ENCODE results near the gene MBTD1. TPM values are rescaled to one million over a fixed set of nuclear protein-coding genes. Genes with fewer than 3 reads are reported as not detected.

MBTD1 gene
- total and polyA plus RNA-seq, 2 of the 8 experiments (the other 6 are each of a cell fraction or from before 2014, with no cell fraction given), result 20.3 to 51.4 TPM

DNA sequence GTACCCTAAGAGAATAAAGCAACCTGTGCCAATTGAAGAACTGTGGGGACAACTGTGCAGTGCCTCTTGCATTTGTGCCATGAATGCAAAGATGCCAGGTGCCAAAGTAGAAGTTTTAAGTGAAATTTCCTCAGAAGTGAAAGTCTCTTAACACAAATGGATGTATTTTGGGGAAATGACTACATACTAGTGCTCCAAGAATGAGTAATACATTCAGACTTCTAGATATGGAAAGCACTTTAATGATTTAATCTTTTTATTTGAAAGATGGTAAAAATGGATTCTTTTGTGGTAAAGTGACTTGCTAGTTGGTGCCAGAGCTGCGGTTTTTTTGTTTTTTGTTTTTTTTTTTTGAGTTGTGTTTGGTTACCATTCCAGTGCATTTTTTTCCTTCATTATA, 15.5 kb upstream of the MBTD1 start (continued):
- TF ChIP-seq KDM5A (IDR thresholded peaks at IDR 0.05; ENCODE audit: low read length) (no peak), HDAC2 (IDR thresholded peaks at IDR 0.05; ENCODE audit: borderline replicate concordance in 1 of 2, low read depth in 2 of 2, low read length in 2 of 2) (no peak), RNF2 (IDR thresholded peaks at IDR 0.05; ENCODE audit: borderline replicate concordance, low read depth, low read length, missing control alignments, poor library complexity, severe bottlenecking) (no peak), BCL11A (IDR thresholded peaks at IDR 0.05; ENCODE audit: low read depth in 2 of 2, low read length in 2 of 2) (no peak), SP1 (IDR thresholded peaks at IDR 0.05; ENCODE audit: low read depth, low read length) (no peak), SUZ12 (IDR thresholded peaks at IDR 0.05; ENCODE audit: low read length) (no peak), RFX5 (IDR thresholded peaks at IDR 0.05; ENCODE audit: borderline replicate concordance, low read depth, low read length) (no peak), TAF1 (IDR thresholded peaks at IDR 0.05; ENCODE audit: low read depth, low read length) (no peak), CBX8 (IDR thresholded peaks at IDR 0.05; ENCODE audit: borderline replicate concordance, low read depth, low read length) (no peak)
